Measurements from ENCODE around the gene OTOP3. TPM values are rescaled to one million over a fixed set of nuclear protein-coding genes. Genes with fewer than 3 reads are reported as not detected.

OTOP3 gene
- total and polyA plus RNA-seq, 2 of the 4 experiments (the other 2 are of a cell fraction), result not detected

GRCh38 chr17:74928786-74929185, 6.9 kb upstream of the OTOP3 start:
- no CpG with 5 or more reads among the region's 6 CpGs for WGBS, 2 experiments (ENCODE audit: extremely low coverage in 2 of 2, insufficient read length in 1 of 2)
- ATAC-seq (ENCODE audit: low read depth), result no peak
- Histone ChIP-seq H3K4me2 (ENCODE audit: low read depth, low read length) (no peak overlapping the region), H3K23ac (ENCODE audit: low read depth, low read length) (no peak overlapping the region), H2AFZ (replicated peaks; ENCODE audit: low read length, poor library complexity) (no peak overlapping the region), H3K9ac (ENCODE audit: low read depth, low read length) (no peak overlapping the region), H3K36me3 (ENCODE audit: control insufficient read depth, insufficient read depth, low read length) (no peaks in the 10 kb centered on the region), H3K9me3 (ENCODE audit: control insufficient read depth, insufficient read depth, low read length) (no peaks in the 10 kb centered on the region), H3K9me1 (ENCODE audit: insufficient read depth, low read length) (no peaks in the 10 kb centered on the region), H3K56ac (ENCODE audit: extremely low read depth, insufficient read depth, low read length) (no peak overlapping the region), H3K27me3 (ENCODE audit: control insufficient read depth, insufficient read depth, low read length) (peaks cover 76% of the 10 kb centered on the region), H3K27ac (ENCODE audit: insufficient read depth, low read length) (no peak overlapping the region), H2AK5ac (ENCODE audit: low read depth, low read length) (no peak overlapping the region), H3K18ac (ENCODE audit: low read depth, low read length) (no peak overlapping the region), H2BK5ac (ENCODE audit: low read depth, low read length, poor library complexity, severe bottlenecking) (no peak overlapping the region), H3K4ac (ENCODE audit: low read depth, low read length) (no peak overlapping the region), H4K20me1 (ENCODE audit: insufficient read depth, low read length) (no peaks in the 10 kb centered on the region), H2BK120ac (ENCODE audit: low read depth, low read length) (no peak overlapping the region), H4K8ac (ENCODE audit: low read depth in 2 of 2, low read length in 2 of 2) (no peak overlapping the region), H4K91ac (ENCODE audit: insufficient read depth, low read depth, low read length) (no peak overlapping the region), H2AK9ac (replicated peaks; ENCODE audit: low read depth, low read length, poor library complexity) (no peak overlapping the region), H3K79me1 (ENCODE audit: low read depth in 1 of 2, low read length in 2 of 2) (no peaks in the 10 kb centered on the region), H4K5ac (ENCODE audit: low read depth, low read length) (no peak overlapping the region), H2BK20ac (ENCODE audit: low read depth, low read length) (no peak overlapping the region), H3K14ac (replicated peaks; ENCODE audit: low read depth, low read length) (no peak overlapping the region), H3K4me3 (ENCODE audit: insufficient read depth, low read depth, low read length) (no peak overlapping the region), H3K4me1 (ENCODE audit: control insufficient read depth, insufficient read depth, low read length) (peaks cover 2% of the 10 kb centered on the region; the same call in 1 of the 2 replicates), H2BK15ac (ENCODE audit: low read depth, low read length) (no peak overlapping the region)
- dilution Hi-C loops (cut with HindIII; ENCODE audit: low sequenced_read_pairs, unreplicated experiment) (no loop called here), in situ Hi-C loops (cut with MboI; ENCODE audit: low sequenced_read_pairs) (no loop called here), intact Hi-C loops (cut with micrococcal nuclease) (no loop called here)
- TF ChIP-seq POLR2A (IDR thresholded peaks at IDR 0.05; ENCODE audit: low read depth, low read length) (no peak), ELK1 (IDR thresholded peaks at IDR 0.05; ENCODE audit: borderline replicate concordance, low read depth, low read length) (no peak), RFX5 (IDR thresholded peaks at IDR 0.05; ENCODE audit: low read depth, low read length) (no peak), CHD1 (IDR thresholded peaks at IDR 0.05; ENCODE audit: low read depth, low read length) (no peak), MAFK (IDR thresholded peaks at IDR 0.05; ENCODE audit: low read depth, low read length) (no peak), BHLHE40 (IDR thresholded peaks at IDR 0.05; ENCODE audit: low read depth, low read length) (no peak), NFE2L2 (IDR thresholded peaks at IDR 0.05; ENCODE audit: low read depth, low read length) (no peak)
- TF ChIP-seq, protein P1, sequence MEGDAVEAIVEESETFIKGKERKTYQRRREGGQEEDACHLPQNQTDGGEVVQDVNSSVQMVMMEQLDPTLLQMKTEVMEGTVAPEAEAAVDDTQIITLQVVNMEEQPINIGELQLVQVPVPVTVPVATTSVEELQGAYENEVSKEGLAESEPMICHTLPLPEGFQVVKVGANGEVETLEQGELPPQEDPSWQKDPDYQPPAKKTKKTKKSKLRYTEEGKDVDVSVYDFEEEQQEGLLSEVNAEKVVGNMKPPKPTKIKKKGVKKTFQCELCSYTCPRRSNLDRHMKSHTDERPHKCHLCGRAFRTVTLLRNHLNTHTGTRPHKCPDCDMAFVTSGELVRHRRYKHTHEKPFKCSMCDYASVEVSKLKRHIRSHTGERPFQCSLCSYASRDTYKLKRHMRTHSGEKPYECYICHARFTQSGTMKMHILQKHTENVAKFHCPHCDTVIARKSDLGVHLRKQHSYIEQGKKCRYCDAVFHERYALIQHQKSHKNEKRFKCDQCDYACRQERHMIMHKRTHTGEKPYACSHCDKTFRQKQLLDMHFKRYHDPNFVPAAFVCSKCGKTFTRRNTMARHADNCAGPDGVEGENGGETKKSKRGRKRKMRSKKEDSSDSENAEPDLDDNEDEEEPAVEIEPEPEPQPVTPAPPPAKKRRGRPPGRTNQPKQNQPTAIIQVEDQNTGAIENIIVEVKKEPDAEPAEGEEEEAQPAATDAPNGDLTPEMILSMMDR (conservative IDR thresholded peaks at IDR 0.05; ENCODE audit: low read depth, low read length), result no peak
- no peak for DNase-seq
- no TSS peak for BruUV-seq (replicated peaks)
- ChIA-PET CTCF (no interaction called here), POLR2A (ENCODE audit: unreplicated experiment) (no interaction called here)
